ENCODE data around the gene ARMC12. TPM values are rescaled to one million over a fixed set of nuclear protein-coding genes. Genes with fewer than 3 reads are reported as not detected.

ARMC12 gene
- polyA plus RNA-seq, 1 of the 3 experiments (the other 2 are of a cell fraction): 1.6 TPM

DNA sequence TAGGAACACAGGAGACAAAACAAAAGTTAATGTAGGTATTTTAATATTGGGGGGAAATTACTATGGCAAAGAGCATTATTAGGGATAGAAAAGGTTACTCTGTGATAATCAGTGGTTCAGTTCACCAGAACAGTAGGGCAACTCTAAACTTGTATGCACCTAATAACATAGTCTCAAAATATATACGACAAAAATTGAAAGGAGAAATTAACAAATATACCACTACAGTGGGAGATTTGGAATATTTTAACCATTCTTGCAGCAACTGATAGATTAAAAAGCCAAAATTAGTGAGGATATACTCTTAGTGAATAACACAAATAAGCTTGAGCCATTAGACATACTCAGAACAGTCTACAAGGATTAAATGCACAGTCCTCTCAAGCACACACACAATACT is 11.0 kb downstream of the ARMC12 start:
- H3F3A ChIP-seq (replicated peaks; ENCODE audit: insufficient read depth): no peaks in the 10 kb centered on the region
- ChIA-PET POLR2A (no interaction called here), CTCF (no interaction called here)
- H3K79me2 ChIP-seq (ENCODE audit: insufficient read depth): no peaks in the 10 kb centered on the region
- no peak overlapping the region for H3K4me2 ChIP-seq
- H3K27me3 ChIP-seq (ENCODE audit: insufficient read depth): no peaks in the 10 kb centered on the region; the same call in 1 of the 2 replicates
- 0 out of 2 replicates have a peak, but pooled peaks cover 4% of the 10 kb centered on the region for H3K9me3 ChIP-seq
- H3K9ac ChIP-seq: no peak overlapping the region
- no peak overlapping the region for H2AFZ ChIP-seq (ENCODE audit: low read depth)
- no peaks in the 10 kb centered on the region for H3K36me3 ChIP-seq (replicated peaks in 1 of 2; ENCODE audit: control insufficient read depth in 1 of 2, insufficient read depth in 2 of 2, low read length in 1 of 2)
- no peak overlapping the region for H3K27ac ChIP-seq (ENCODE audit: low read depth in 2 of 2, low read length in 1 of 2)
- no peaks in the 10 kb centered on the region for H4K20me1 ChIP-seq (ENCODE audit: insufficient read depth)
- DNase-seq: no peak
- no peaks in the 10 kb centered on the region for H3K9me2 ChIP-seq
- 76% methylated on average over 1 of the region's 1 CpG for WGBS (ENCODE audit: low lambda C conversion rate)
- TF ChIP-seq NFIC (IDR thresholded peaks at IDR 0.05; ENCODE audit: borderline replicate concordance) (no peak), CHD2 (IDR thresholded peaks at IDR 0.05; ENCODE audit: low read length, partially characterized antibody) (no peak), TAF1 (IDR thresholded peaks at IDR 0.05; ENCODE audit: borderline replicate concordance, low read depth, low read length) (no peak), RAD21 (IDR thresholded peaks at IDR 0.05; ENCODE audit: low read length) (no peak), MEF2A (IDR thresholded peaks at IDR 0.05; ENCODE audit: borderline replicate concordance, low read depth) (no peak)
- TF ChIP-seq, protein P1, sequence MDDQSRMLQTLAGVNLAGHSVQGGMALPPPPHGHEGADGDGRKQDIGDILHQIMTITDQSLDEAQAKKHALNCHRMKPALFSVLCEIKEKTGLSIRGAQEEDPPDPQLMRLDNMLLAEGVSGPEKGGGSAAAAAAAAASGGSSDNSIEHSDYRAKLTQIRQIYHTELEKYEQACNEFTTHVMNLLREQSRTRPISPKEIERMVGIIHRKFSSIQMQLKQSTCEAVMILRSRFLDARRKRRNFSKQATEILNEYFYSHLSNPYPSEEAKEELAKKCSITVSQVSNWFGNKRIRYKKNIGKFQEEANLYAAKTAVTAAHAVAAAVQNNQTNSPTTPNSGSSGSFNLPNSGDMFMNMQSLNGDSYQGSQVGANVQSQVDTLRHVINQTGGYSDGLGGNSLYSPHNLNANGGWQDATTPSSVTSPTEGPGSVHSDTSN (IDR thresholded peaks at IDR 0.05): no peak
- H3K4me3 ChIP-seq (ENCODE audit: low read depth in 2 of 2, low read length in 1 of 2): no peak overlapping the region
- no peaks in the 10 kb centered on the region for H3K4me1 ChIP-seq (ENCODE audit: control insufficient read depth in 1 of 2, insufficient read depth in 2 of 2, low read depth in 1 of 2, low read length in 1 of 2)

DNA sequence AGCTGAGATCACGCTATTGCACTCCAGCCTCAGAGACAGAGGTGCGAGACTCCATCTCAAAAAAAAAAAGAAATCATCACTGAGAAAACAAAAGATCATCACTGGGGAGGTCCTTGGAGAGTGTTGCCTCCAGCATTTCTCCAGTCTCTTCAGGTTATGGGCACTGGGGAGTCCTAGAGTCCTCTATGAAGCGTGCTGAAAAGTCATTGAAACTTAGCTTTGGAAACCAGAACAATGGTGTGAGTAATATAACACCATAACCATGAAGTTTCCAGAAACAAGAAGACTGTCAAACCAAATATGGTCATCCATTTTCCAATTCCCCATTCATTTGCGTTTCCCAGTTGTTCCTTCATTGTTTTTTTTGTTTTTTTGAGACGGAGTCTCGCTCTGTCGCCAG is 13.7 kb downstream of the ARMC12 start:
- Histone ChIP-seq H3K9me2 (no peaks in the 10 kb centered on the region), H3K79me2 (ENCODE audit: insufficient read depth) (no peaks in the 10 kb centered on the region), H4K20me1 (ENCODE audit: insufficient read depth) (no peaks in the 10 kb centered on the region), H3K27ac (ENCODE audit: low read depth in 2 of 2, low read length in 1 of 2) (no peak overlapping the region), H3K4me2 (no peak overlapping the region), H3F3A (replicated peaks; ENCODE audit: insufficient read depth) (no peaks in the 10 kb centered on the region), H2AFZ (ENCODE audit: low read depth) (no peak overlapping the region), H3K4me3 (ENCODE audit: low read depth in 2 of 2, low read length in 1 of 2) (no peak overlapping the region), H3K4me1 (ENCODE audit: control insufficient read depth in 1 of 2, insufficient read depth in 2 of 2, low read depth in 1 of 2, low read length in 1 of 2) (no peaks in the 10 kb centered on the region), H3K27me3 (ENCODE audit: insufficient read depth) (no peaks in the 10 kb centered on the region; the same call in 1 of the 2 replicates), H3K36me3 (replicated peaks in 1 of 2; ENCODE audit: control insufficient read depth in 1 of 2, insufficient read depth in 2 of 2, low read length in 1 of 2) (no peaks in the 10 kb centered on the region), H3K9ac (no peak overlapping the region), H3K9me3 (0 out of 2 replicates have a peak, but pooled peaks cover 4% of the 10 kb centered on the region)
- CTCF ChIA-PET: interaction anchor here (0.8 to 1.9 kb wide), 3 partner anchors 11 to 13 kb away, joined by 3 to 5 read pairs (median 3); no protein-coding TSS in a partner anchor
- no peak for DNase-seq
- WGBS (ENCODE audit: low lambda C conversion rate): 82% methylated on average over 7 of the region's 7 CpGs
- POLR2A ChIA-PET: interaction anchor here (0.6 kb wide), 1 partner anchor 18 kb away, joined by 4 read pairs; no protein-coding TSS in a partner anchor
- TF ChIP-seq RXRA (IDR thresholded peaks at IDR 0.05; ENCODE audit: borderline replicate concordance, low read depth) (no peak), RCOR1 (IDR thresholded peaks at IDR 0.05; ENCODE audit: low read length) (no peak), FOXJ3 (CRISPR knock-in tag; IDR thresholded peaks at IDR 0.05) (no peak), GATA2 (CRISPR knock-in tag; IDR thresholded peaks at IDR 0.05) (no peak), TCF12 (IDR thresholded peaks at IDR 0.05) (no peak), NFIC (IDR thresholded peaks at IDR 0.05; ENCODE audit: borderline replicate concordance) (no peak)
- TF ChIP-seq, protein P1 (IDR thresholded peaks at IDR 0.05): no peak
- TF ChIP-seq, protein P2, sequence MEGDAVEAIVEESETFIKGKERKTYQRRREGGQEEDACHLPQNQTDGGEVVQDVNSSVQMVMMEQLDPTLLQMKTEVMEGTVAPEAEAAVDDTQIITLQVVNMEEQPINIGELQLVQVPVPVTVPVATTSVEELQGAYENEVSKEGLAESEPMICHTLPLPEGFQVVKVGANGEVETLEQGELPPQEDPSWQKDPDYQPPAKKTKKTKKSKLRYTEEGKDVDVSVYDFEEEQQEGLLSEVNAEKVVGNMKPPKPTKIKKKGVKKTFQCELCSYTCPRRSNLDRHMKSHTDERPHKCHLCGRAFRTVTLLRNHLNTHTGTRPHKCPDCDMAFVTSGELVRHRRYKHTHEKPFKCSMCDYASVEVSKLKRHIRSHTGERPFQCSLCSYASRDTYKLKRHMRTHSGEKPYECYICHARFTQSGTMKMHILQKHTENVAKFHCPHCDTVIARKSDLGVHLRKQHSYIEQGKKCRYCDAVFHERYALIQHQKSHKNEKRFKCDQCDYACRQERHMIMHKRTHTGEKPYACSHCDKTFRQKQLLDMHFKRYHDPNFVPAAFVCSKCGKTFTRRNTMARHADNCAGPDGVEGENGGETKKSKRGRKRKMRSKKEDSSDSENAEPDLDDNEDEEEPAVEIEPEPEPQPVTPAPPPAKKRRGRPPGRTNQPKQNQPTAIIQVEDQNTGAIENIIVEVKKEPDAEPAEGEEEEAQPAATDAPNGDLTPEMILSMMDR (IDR thresholded peaks at IDR 0.05): no peak
- TF ChIP-seq, protein P3, sequence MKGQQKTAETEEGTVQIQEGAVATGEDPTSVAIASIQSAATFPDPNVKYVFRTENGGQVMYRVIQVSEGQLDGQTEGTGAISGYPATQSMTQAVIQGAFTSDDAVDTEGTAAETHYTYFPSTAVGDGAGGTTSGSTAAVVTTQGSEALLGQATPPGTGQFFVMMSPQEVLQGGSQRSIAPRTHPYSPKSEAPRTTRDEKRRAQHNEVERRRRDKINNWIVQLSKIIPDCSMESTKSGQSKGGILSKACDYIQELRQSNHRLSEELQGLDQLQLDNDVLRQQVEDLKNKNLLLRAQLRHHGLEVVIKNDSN (IDR thresholded peaks at IDR 0.05; ENCODE audit: borderline replicate concordance, low read depth): no peak
